Activated CD8-positive, alpha-beta memory T cell treated with anti-CD3 and anti-CD28 coated beads, Interleukin-2, amount 10 ng/mL, durations not matched to agents 7 days and 5 days (primary cell): ENCODE measurements around the gene ZBTB12. TPM values are rescaled to one million over a fixed set of nuclear protein-coding genes. Genes with fewer than 3 reads are reported as not detected.

ENCODE experiments used
- ATAC-seq: fragments of 150-1000 bp; cut with Tn5 transposase; one replicate; pipeline ENCODE4 v1.10.0; 2021; ENCODE audit warnings: moderate library complexity
- CTCF ChIA-PET: fragments of 350-600 bp; sonication (Branson Sonifier 250); formaldehyde crosslinking; loops from one replicate; lab custom pipeline; 2021; ENCODE audit warnings: antibody characterized with exemption; lab: Charles Lee
- DNase-seq: peaks from one replicate; pipeline ENCODE4 v3.0.0-alpha.2; 2020
- H3K27ac Mint-ChIP-seq: one replicate; pipeline ENCODE4 v1.8.0; 2021; ENCODE audit warnings: mild to moderate bottlenecking, mixed read lengths
- H3K27me3 Mint-ChIP-seq: one replicate; pipeline ENCODE4 v1.8.0; 2021; ENCODE audit warnings: mixed read lengths
- H3K36me3 Mint-ChIP-seq: one replicate; pipeline ENCODE4 v1.8.0; 2021; ENCODE audit warnings: mild to moderate bottlenecking, mixed read lengths
- H3K4me1 Mint-ChIP-seq: one replicate; pipeline ENCODE4 v1.8.0; 2021; ENCODE audit warnings: mixed read lengths
- H3K4me3 Mint-ChIP-seq: one replicate; pipeline ENCODE4 v1.8.0; 2021; ENCODE audit warnings: mild to moderate bottlenecking, moderate library complexity, mixed read lengths
- H3K9me3 Mint-ChIP-seq: one replicate; pipeline ENCODE4 v1.8.0; 2022; ENCODE audit warnings: low read depth, mixed read lengths
- total RNA-seq, 2 experiments: library from RNA; stranded (reverse); gene quantifications; one replicate each; pipeline ENCODE4 v1.2.3, GENCODE V29; 2021

Gene ZBTB12
- total RNA-seq, 2 experiments from 2014 or later = 1.5 to 3.3 TPM

DNA sequence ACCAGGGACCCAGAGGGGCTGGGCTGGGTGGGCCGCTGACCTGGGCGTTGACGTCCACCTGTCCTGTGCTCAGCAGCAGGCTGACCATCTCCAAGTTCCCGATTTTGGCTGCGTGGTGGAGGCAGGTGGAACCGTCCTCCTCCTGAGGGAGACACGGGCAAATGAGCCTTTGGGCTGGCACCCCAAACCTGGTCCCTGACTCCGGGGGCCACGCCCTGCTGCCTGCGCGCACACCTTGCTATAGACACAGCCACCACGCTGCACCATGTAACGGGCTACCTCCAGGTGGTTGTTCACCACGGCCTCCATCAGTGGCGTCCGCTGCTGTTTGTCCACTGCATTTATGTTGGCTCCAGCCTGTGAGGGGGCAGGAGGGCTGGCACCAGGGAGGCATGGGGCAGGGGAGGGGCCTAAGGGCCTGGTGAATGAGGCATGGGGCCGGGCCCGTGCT lies 15.3 kb downstream of the ZBTB12 start:
- CTCF ChIA-PET = interaction anchor here (1.9 kb wide), 1 partner anchor 24 kb away, joined by 7 read pairs; the partner anchor contains the start of gene NEU1
- no peak for DNase-seq
- peaks cover 26% of the 10 kb centered on the region for H3K36me3 Mint-ChIP-seq

GRCh38 chr6:31884528-31885035 lies 17.3 kb downstream of the ZBTB12 start:
- no peaks in the 10 kb centered on the region for H3K9me3 Mint-ChIP-seq
- ATAC-seq (no peak), DNase-seq (no peak)
- H3K27ac Mint-ChIP-seq = no peak overlapping the region
- H3K4me3 Mint-ChIP-seq = no peak overlapping the region
- H3K36me3 Mint-ChIP-seq = peaks cover 26% of the 10 kb centered on the region
- no peaks in the 10 kb centered on the region for H3K27me3 Mint-ChIP-seq
- H3K4me1 Mint-ChIP-seq = no peaks in the 10 kb centered on the region
- CTCF ChIA-PET = no interaction called here

More for the DNA sequence above, 15.3 kb downstream of the ZBTB12 start:
- no peaks in the 10 kb centered on the region for H3K9me3 Mint-ChIP-seq
- no peaks in the 10 kb centered on the region for H3K27me3 Mint-ChIP-seq
- ATAC-seq = no peak
- H3K27ac Mint-ChIP-seq = no peak overlapping the region
- H3K4me3 Mint-ChIP-seq = no peak overlapping the region
- H3K4me1 Mint-ChIP-seq = no peaks in the 10 kb centered on the region

DNA sequence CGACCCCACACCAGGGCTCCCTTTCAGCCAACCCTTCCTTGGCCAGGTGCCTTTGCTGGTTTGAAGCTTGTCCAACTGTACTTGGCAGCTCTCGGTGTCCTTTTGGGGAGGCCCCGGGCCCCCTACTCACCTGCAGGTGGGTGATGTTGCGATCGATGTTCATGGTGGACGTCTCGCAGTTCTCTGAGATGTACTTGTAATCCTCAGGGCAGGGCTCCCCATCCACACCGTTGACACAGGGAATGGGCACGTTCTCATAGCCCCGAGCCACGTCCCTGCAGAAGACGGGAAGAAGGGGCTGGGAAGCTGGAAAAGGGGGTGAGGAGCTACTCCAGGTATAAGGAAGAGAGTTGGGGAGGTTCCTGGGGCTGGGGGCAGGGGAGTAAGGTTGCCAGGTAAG lies 18.2 kb downstream of the ZBTB12 start:
- no peaks in the 10 kb centered on the region for H3K27me3 Mint-ChIP-seq
- H3K4me1 Mint-ChIP-seq = no peaks in the 10 kb centered on the region
- H3K36me3 Mint-ChIP-seq = peaks cover 23% of the 10 kb centered on the region
- no peak overlapping the region for H3K27ac Mint-ChIP-seq
- ATAC-seq = no peak
- DNase-seq = no peak
- H3K4me3 Mint-ChIP-seq = no peak overlapping the region
- CTCF ChIA-PET = interaction anchor here (1.3 kb wide), 1 partner anchor 15 kb away, joined by 3 read pairs; no protein-coding TSS in a partner anchor
- no peaks in the 10 kb centered on the region for H3K9me3 Mint-ChIP-seq

GRCh38 chr6:31882344-31882743 lies 19.5 kb downstream of the ZBTB12 start:
- Mint-ChIP-seq H3K4me1 (no peaks in the 10 kb centered on the region), H3K4me3 (no peak overlapping the region), H3K9me3 (no peaks in the 10 kb centered on the region), H3K27ac (no peak overlapping the region), H3K27me3 (no peaks in the 10 kb centered on the region), H3K36me3 (peaks cover 20% of the 10 kb centered on the region)
- DNase-seq (no peak), ATAC-seq (no peak)
- CTCF ChIA-PET = no interaction called here

GRCh38 chr6:31881136-31881859 lies 20.6 kb downstream of the ZBTB12 start:
- Mint-ChIP-seq H3K27ac (no peak overlapping the region), H3K4me3 (no peak overlapping the region), H3K36me3 (peaks cover 17% of the 10 kb centered on the region), H3K27me3 (no peaks in the 10 kb centered on the region), H3K4me1 (no peaks in the 10 kb centered on the region), H3K9me3 (no peaks in the 10 kb centered on the region)
- DNase-seq = no peak
- no peak for ATAC-seq
- CTCF ChIA-PET = interaction anchor here (0.7 to 1.0 kb wide), 2 partner anchors 10 to 50 kb away, joined by 3 read pairs; no protein-coding TSS in a partner anchor

DNA sequence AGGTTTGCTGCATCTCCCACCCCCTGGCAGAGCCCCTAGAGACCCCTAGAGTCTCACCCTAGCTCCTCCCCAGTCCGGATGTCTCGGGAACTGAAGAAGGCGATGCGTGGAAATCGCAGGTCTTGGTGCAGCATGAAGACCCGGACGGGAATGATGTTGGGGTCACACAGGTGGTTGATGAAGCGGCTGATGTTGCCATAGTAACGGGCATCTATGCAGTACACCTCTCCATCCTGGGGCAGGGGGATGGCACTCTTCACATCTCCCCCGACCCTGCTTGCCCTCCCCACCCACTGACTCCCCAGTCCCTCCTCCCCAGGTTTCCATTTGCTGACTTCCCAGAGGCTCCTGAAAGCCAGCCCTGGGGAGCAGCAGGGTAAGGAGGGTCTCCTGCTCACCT lies 21.3 kb downstream of the ZBTB12 start:
- peaks cover 13% of the 10 kb centered on the region for H3K36me3 Mint-ChIP-seq
- CTCF ChIA-PET = interaction anchor here (1.4 kb wide), 1 partner anchor 8 kb away, joined by 5 read pairs; no protein-coding TSS in a partner anchor

DNA sequence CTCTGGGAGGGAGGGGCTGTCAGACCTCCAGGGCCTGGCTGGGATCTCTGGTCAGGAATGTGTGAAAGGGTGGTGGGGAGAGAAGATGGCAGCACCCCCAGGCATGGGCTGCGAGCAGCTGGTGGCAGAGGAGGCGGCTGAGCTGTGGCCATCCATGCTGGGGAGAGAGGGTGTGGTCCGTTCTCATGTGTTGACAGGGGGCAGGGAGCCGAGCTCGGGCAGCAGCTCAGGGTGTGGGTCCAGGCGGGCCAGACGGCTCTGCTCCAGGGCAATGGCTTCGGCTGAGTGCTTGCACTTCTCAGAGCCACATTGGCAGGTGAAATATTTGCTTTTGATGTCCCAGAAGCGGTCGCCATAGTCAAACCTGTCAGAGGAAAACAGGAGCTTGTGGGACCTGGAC lies 22.0 kb downstream of the ZBTB12 start:
- CTCF ChIA-PET = interaction anchor here (1.4 kb wide), 1 partner anchor 9 kb away, joined by 5 read pairs; no protein-coding TSS in a partner anchor
- H3K36me3 Mint-ChIP-seq = peaks cover 13% of the 10 kb centered on the region

More for the DNA sequence above, 21.3 kb downstream of the ZBTB12 start:
- no peaks in the 10 kb centered on the region for H3K27me3 Mint-ChIP-seq
- no peak overlapping the region for H3K27ac Mint-ChIP-seq
- peaks cover 2% of the 10 kb centered on the region for H3K4me1 Mint-ChIP-seq
- no peaks in the 10 kb centered on the region for H3K9me3 Mint-ChIP-seq
- DNase-seq = no peak
- no peak overlapping the region for H3K4me3 Mint-ChIP-seq
- ATAC-seq = no peak

DNA sequence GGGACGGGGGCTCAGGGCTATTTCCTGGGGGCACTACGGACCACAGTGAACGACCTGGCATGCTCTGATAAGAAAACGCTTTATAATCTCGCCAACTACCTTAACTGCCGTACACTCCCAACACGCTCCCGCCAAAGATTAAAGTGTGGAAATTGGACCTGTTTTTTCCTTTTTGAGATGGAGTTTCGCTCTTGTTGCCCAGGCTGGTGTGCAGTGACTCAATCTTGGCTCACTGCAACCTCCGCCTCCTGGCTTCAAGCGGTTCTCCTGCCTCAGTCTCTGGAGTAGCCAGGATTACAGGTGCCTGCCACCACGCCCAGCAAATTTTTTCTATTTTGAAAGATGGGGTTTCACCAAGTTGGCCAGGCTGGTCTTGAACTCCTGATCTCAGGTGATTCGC lies 22.7 kb downstream of the ZBTB12 start:
- DNase-seq (no peak), ATAC-seq (no peak)
- CTCF ChIA-PET = no interaction called here
- Mint-ChIP-seq H3K4me3 (no peak overlapping the region), H3K36me3 (peaks cover 13% of the 10 kb centered on the region), H3K27ac (no peak overlapping the region), H3K9me3 (no peaks in the 10 kb centered on the region), H3K27me3 (no peaks in the 10 kb centered on the region), H3K4me1 (peaks cover 2% of the 10 kb centered on the region)

More for the DNA sequence above, 22.0 kb downstream of the ZBTB12 start:
- DNase-seq (no peak), ATAC-seq (no peak)
- H3K4me1 Mint-ChIP-seq = peaks cover 2% of the 10 kb centered on the region
- H3K9me3 Mint-ChIP-seq = no peaks in the 10 kb centered on the region
- H3K27me3 Mint-ChIP-seq = no peaks in the 10 kb centered on the region
- no peak overlapping the region for H3K27ac Mint-ChIP-seq
- H3K4me3 Mint-ChIP-seq = no peak overlapping the region

- Mint-ChIP-seq H3K4me3 (no peak within 1 kb of the TSS), H3K4me1 (peaks cover 2% of the 10 kb centered on the region), H3K27me3 (no peaks in the 10 kb centered on the region), H3K27ac (no peak within 1 kb of the TSS), H3K36me3 (peaks cover 13% of the 10 kb centered on the region), H3K9me3 (no peaks in the 10 kb centered on the region)
- no peak for DNase-seq
- CTCF ChIA-PET = no interaction called here
- ATAC-seq = no peak
Measured at GRCh38 chr6:31878726-31879125, 23.2 kb downstream of the ZBTB12 start, which contains the start of gene SLC44A4. Gene SLC44A4, minus strand, starts transcription at chr6:31878997. Its CDS starts 17 bp downstream, at chr6:31878980.

DNA sequence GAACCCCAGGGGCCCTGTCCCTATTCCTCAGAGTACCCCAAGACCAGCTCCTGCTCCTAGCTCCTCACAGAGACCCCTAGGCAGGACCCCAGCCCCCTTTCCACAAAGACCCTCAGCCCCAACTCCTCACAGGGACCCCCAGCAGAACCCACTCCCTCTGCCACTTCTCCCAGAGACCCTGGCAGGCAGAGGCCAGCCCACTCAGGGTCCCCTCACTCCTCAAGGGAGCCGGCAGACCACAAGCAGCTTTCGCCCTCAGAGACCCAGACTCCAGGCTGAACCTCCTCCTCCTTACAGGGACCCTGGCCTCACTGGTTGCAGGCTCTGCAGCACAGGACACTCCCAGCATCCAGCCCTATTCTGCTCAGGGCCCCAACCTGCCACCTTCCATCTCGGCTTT lies 23.7 kb downstream of the ZBTB12 start:
- CTCF ChIA-PET = no interaction called here
- Mint-ChIP-seq H3K4me1 (peaks cover 2% of the 10 kb centered on the region), H3K27ac (no peak overlapping the region)

DNA sequence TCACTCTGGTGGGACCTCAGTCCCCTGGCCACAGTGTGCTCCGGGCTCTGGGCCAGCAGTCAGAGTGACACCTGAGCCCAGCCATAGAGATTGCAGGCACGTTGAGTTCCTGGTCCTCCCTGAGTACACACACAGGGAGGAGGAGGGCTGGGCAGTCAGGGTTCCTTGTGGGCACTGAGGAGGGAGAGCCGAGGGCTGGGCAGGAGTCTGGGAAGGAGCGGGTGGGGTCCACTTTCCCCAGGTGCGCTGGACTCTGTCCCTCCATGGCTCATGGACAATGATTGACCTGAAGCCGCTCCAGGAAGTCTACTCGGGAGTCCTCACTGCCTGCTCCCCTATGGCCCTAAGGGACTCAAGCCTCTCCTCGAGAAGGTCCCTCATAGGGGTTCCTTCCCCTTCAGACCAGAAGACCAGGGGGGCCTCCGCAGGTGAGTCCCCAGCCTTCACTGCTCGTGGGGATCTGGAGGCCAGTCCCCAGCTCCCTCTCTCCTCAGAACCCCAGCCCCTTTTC lies 24.2 kb downstream of the ZBTB12 start:
- Mint-ChIP-seq H3K4me1 (peaks cover 2% of the 10 kb centered on the region), H3K27ac (no peak overlapping the region), H3K36me3 (peaks cover 13% of the 10 kb centered on the region), H3K27me3 (no peaks in the 10 kb centered on the region), H3K4me3 (no peak overlapping the region), H3K9me3 (no peaks in the 10 kb centered on the region)
- CTCF ChIA-PET = no interaction called here
- DNase-seq (no peak), ATAC-seq (no peak)

More for the DNA sequence above, 23.7 kb downstream of the ZBTB12 start:
- Mint-ChIP-seq H3K36me3 (peaks cover 13% of the 10 kb centered on the region), H3K4me3 (no peak overlapping the region), H3K9me3 (no peaks in the 10 kb centered on the region), H3K27me3 (no peaks in the 10 kb centered on the region)
- DNase-seq = no peak
- no peak for ATAC-seq

DNA sequence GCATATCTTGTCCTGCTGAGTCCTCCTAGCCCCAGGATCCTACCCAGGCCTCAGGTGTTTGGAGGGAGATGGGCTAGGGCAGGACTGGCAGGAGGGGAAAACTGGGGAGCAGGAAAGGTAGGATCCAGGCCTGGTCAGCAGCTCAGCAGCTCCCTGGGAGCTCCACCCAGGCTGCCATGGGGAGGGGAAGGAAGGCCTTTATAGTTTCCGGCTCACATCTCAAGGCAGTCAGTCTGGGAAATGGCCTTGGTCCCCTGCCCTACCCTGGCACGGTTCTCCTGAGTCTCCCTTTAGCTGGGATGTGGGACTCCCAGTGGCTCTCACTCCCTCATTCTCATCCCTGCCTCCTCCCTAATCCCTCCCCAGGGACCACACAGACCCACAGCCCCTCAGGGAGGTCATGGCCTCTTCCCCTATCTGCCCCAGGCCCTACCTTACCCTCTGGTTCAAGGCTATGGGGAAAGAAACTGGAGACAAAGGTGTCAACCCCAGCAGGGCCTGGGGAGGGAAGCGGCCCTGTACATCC lies 24.7 kb downstream of the ZBTB12 start:
- no peak for ATAC-seq
- Mint-ChIP-seq H3K4me3 (no peak overlapping the region), H3K27ac (no peak overlapping the region), H3K4me1 (peaks cover 2% of the 10 kb centered on the region), H3K9me3 (no peaks in the 10 kb centered on the region), H3K27me3 (no peaks in the 10 kb centered on the region), H3K36me3 (peaks cover 13% of the 10 kb centered on the region)
- no peak for DNase-seq
- CTCF ChIA-PET = interaction anchor here (1.8 kb wide), 1 partner anchor 108 kb away, joined by 5 read pairs; no protein-coding TSS in a partner anchor

DNA sequence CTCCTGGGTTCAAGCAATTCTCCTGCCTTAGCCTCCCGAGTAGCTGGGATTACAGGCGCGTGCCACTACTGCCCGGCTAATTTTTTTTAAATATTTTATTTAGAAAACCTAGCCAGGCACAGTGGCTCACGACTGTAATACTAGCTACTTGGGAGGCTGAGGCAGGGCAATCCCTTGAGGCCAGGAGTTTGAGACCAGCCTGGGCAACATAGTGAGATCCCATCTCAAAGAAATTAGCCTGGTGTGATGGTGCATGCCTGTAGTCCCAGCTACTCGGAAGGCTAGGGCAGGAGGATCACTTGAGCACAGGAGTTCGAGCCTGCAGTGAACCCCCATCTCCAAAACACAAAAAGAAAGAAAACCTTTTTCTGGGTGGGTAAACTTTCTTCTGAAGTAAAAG lies 25.5 kb downstream of the ZBTB12 start:
- no peak for ATAC-seq
- Mint-ChIP-seq H3K27ac (no peak overlapping the region), H3K27me3 (no peaks in the 10 kb centered on the region), H3K36me3 (peaks cover 9% of the 10 kb centered on the region), H3K4me1 (peaks cover 2% of the 10 kb centered on the region), H3K9me3 (no peaks in the 10 kb centered on the region), H3K4me3 (no peak overlapping the region)
- CTCF ChIA-PET = interaction anchor here (1.8 kb wide), 1 partner anchor 107 kb away, joined by 5 read pairs; no protein-coding TSS in a partner anchor
- DNase-seq = no peak
